ENCODE results near the gene PANX3.

- no peak for TF ChIP-seq GATA2 (IDR thresholded peaks at IDR 0.05; ENCODE audit: low read depth, low read length)
- TF ChIP-seq GATA3 (IDR thresholded peaks at IDR 0.05; ENCODE audit: low read depth, low read length): no peak
Measured at GRCh38 chr11:124608147-124608546, 3.1 kb upstream of the PANX3 start.
